ENCODE results near the gene NOD1.

DNA sequence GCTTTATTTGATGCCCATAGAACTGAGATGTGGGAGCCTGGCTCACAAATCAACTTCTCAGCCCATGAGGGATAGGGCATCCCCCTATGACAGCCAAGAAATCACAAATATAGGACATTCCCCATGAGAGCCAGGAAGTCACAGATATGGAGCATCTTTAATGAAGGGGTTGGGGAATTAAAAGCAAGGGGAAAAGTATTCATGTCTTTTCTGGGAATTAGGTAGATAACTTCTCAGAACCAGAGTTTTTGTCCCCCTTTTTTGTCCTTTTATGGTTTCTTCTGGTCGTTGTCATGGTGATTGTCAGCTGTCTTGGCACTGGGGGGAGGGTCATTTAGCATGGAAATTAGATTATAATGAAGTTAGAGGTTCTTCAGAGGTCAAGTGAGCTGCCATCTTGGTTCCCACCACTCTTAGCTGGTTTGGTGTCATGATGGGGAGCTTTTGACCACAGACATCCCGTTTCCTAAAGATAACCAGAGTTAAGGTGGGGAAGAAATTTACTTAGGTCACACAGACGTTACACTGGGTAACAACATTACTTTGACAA, 56.9 kb downstream of the NOD1 start:
- TF ChIP-seq, protein P1, sequence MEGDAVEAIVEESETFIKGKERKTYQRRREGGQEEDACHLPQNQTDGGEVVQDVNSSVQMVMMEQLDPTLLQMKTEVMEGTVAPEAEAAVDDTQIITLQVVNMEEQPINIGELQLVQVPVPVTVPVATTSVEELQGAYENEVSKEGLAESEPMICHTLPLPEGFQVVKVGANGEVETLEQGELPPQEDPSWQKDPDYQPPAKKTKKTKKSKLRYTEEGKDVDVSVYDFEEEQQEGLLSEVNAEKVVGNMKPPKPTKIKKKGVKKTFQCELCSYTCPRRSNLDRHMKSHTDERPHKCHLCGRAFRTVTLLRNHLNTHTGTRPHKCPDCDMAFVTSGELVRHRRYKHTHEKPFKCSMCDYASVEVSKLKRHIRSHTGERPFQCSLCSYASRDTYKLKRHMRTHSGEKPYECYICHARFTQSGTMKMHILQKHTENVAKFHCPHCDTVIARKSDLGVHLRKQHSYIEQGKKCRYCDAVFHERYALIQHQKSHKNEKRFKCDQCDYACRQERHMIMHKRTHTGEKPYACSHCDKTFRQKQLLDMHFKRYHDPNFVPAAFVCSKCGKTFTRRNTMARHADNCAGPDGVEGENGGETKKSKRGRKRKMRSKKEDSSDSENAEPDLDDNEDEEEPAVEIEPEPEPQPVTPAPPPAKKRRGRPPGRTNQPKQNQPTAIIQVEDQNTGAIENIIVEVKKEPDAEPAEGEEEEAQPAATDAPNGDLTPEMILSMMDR (IDR thresholded peaks at IDR 0.05), result no peak
- no peak for TF ChIP-seq POLR2A (IDR thresholded peaks at IDR 0.05)
- TF ChIP-seq EP300 (IDR thresholded peaks at IDR 0.05; ENCODE audit: low read depth), result no peak

Data from transverse colon (tissue), 3 donors.